Hematopoietic multipotent progenitor cell treated with erythropoietin and hydrocortisone succinate and interleukin-3 and kit ligand, for 6 days (in vitro differentiated cells): ENCODE measurements around the gene LY6G6F.
A peak's percentile ranks its signal among the peaks of the same experiment; 100 is the strongest.

Source experiments
- DNase-seq: peaks from one replicate; pipeline ENCODE4 v3.0.0-alpha.2; 2015

The LY6G6F gene

DNA sequence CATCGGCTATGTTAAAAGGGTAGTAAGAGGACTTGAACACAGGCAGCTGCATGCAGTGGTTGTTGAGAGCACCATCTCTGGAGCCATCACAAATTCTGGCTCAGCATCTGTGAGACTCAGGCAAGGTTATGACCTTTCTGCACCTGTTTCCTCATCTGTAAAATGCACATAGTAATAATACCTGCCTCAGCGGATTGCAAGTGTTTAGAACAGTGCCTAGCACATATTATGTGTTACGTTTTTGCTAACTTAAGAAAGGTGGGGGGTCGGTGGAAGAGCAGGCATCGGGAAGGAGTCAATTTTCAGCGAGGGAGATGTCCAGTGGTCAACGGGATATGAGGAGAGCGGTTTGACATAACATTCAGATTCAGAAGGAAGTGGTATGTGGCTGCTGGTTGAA is 28.7 kb upstream of the LY6G6F start:
- no peak for DNase-seq

DNA sequence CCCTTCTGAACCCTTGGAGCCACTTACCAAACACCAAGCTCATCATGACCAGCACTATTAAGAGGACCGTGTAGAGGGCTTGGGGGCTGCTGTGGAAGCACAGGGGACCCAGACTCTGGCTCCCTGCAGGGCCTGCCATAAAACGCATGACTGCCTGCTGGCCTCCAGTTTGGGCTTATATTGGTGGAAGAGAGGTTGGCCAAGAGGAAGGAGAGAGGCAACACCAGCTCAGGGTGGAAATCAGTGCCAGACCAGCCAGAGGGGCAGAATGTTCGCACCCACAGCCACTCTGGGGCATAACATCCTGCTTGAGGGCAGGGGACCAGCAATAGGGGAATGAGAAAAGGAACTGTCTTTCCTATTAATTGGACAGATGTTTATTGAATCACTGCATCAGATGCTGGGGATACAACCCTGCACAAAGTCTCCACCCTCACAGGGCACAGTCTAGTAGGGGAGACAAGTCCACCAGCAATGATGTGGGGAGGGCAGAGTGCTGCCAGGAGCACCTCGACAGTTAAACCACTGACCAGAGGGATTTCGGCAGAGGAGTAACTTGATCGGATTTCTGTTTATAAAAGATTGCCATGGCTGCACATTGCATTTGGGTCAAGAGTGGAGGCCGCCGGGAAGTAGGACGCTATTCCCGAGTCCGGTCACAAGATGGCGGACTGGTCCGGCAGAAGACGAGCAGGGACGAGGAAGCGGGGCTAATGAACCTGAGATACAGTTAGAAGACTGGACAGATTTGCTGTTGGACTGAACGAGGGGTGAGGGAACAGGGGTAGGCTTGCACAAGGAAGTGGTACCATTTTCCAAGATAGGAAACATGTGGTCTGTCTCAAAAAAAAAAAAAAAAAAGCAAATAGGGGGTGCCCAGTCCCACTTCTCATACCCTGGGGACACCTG is 26.2 kb upstream of the LY6G6F start, which contains the start of gene LY6G5C:
LY6G5C (minus strand) TSS at position 842 of the 909 bp plus-strand sequence; CDS start at position 148, 694 bp downstream.
- DNase-seq = peak; percentile 90

DNA sequence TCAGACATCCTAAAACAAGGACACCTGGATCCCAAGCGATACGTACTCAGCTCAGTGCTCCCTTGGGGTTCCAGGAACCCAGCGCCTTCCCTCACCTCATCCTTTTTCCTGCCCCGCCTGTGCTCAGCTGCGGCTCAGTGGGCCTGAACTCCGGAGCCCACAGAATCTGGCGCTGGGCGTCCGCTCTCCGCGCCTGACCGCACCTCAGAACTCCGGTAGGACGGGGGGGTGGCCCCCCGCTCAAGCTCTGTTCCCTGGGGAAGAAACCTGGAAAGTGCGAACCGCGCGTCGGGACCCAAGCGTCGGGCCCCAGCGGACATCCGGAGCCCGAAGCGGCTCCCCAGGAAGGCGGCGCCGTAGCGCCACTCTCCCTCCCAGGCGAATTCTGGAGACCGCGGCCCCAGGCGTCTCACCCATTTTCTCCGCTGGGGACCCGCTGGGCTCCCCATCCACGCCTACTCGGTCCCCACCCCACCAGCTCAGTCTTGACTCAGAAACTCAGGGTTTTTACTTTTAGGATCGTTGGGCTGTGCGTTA is 25.5 kb upstream of the LY6G6F start:
- DNase-seq = peak; percentile 73

- DNase-seq = no peak
Observed at GRCh38 chr6:31683591-31683990, 23.1 kb upstream of the LY6G6F start.

DNA sequence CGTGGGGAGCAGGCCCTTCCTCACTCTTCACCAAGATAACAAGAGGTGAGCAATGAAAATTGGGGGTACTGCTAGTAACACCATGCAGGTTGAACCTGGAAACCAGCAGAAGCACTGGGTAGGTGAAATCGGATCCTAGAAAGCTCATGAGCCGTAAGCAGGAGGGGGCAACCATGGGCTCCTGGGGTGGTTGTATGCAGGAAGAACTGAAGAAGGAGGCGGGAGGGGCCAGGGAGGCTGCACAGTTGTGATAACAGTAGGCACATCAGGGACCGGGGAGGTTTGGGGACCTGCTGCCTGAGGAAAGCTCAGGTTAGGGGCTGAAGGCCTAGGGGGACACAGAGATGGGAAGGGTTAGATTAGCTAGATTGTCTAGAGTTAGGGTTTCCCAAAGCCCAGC is 20.2 kb upstream of the LY6G6F start:
- peak; percentile 83 for DNase-seq

DNA sequence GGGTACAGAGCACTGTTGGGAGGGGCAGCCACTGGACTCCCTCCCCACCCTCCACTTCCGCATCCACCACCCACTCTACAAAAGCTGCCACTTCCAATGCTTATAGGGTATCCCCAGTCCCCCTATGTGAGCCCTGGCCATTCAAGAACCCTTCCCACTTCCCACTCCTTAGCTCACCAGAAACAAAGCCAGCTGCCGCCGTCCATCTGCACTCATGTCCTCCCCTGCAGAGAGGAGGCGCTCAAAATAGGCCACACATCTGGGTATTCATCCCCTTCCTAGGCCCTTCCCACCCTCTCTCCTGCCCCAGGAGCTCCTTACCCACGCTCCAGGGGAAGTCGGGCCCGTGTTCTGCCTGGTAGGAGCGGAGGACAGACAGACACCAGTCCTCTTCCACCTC is 19.3 kb upstream of the LY6G6F start:
- no peak for DNase-seq

DNA sequence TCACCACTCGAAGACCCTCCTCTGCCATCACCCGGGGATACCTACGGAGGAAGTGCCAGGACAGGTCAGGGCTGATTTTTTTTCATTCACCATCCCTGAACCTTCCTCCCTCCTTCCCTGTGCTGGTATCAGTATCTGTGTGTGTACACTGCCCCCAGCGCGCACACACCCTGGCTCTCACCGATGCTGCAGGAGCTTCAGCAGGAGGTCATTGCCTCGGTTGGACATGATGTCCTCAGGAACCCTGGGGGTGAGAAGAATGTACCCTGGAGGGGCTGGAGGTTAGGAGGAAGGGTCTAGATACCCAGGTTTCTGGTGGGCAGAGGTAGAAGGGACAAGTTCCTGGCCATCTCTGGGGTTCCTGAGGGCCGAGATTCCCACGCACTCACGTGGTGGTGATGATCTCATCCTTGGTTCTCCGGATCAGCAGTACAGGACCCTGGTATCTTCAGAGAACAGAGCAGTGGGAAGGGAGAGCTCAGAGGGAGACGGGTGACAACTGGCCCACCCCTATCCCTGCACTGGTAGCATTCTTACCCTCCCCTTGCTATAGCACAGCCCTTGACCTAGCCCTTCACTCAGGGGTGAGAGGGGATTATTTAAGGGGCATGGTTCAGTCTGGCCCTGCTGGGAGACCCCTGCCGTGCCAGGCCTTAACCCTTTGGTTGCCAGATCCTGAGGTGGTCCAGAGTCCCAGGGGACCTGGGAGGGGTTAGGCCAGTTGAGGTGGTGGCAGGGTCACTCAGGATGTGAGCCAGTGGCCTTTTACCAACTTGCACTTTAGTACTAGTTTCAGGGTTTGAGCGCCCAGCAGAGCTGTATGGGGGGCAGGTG is 18.6 kb upstream of the LY6G6F start:
- no peak for DNase-seq

GRCh38 chr6:31689249-31690110 is 17.2 kb upstream of the LY6G6F start:
- DNase-seq = peak; percentile 29

GRCh38 chr6:31690231-31691077 is 16.2 kb upstream of the LY6G6F start:
- peak; percentile 79 for DNase-seq

- no peak for DNase-seq
Observed at GRCh38 chr6:31691078-31691463, 15.6 kb upstream of the LY6G6F start.

GRCh38 chr6:31691564-31692108 is 15.0 kb upstream of the LY6G6F start:
- DNase-seq = no peak

- DNase-seq = no peak
Observed at GRCh38 chr6:31692353-31692752, 14.3 kb upstream of the LY6G6F start.

GRCh38 chr6:31692886-31693285 is 13.8 kb upstream of the LY6G6F start:
- no peak for DNase-seq

- DNase-seq = no peak
Observed at GRCh38 chr6:31693535-31693934, 13.1 kb upstream of the LY6G6F start.

GRCh38 chr6:31697555-31697954 is 9.1 kb upstream of the LY6G6F start:
- DNase-seq = no peak

GRCh38 chr6:31700740-31701401 is 5.8 kb upstream of the LY6G6F start:
- DNase-seq = no peak

DNA sequence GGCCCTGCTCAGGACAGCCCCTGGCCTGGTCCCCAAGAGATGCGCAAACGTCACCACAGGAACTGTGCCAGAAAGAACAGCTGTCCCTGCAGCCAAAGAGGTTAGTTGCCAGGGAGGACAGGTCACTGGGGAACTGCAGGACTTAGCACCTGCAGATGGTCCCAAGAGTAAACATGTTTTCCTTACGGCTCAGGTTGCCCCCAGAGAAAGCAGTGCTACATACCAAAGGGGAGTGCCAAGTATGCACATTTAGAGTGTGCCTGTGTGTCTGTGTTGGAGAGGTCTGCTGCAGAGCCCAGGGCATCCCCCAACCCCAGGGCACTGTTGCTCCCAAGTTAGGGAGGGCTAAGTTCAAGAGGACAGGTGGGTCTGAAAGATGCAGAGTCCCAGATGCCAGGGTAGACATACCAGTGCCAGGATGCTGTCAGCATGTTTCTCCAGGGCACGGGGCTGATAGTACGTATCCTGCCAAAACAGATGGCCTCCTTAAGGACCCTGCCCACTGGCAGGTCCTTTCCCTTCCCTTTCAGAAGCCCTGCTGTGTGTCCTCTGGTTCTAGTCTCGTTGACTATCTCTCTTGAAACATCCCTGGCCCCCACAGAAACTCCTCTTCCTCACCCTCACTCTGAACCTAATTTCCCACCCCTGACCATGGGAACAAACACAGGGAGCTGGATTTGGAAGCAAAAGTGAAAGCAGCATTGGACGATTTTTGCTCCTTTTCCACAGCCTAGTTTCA is 4.8 kb upstream of the LY6G6F start:
- peak; percentile 56 for DNase-seq

DNA sequence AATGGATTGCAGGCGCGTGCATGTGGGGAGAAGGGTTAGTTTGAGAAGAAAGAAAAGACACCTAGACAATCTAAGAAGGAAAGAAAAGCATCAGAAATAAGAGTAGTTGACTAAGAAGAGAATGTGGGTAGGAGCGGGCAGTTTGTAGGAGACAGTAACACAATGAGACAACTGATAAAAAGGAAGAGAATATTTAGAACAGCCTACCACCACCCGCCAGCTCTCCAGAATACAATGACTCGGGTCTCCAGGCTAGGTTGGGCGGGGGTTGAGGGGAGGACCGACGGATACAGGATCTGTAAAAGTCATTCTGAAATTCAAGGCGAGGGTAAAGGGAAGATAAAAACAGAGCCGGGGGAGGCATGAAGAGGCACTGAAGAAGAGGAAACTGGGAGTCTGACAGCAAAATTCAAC is 4.3 kb upstream of the LY6G6F start:
- no peak for DNase-seq

DNA sequence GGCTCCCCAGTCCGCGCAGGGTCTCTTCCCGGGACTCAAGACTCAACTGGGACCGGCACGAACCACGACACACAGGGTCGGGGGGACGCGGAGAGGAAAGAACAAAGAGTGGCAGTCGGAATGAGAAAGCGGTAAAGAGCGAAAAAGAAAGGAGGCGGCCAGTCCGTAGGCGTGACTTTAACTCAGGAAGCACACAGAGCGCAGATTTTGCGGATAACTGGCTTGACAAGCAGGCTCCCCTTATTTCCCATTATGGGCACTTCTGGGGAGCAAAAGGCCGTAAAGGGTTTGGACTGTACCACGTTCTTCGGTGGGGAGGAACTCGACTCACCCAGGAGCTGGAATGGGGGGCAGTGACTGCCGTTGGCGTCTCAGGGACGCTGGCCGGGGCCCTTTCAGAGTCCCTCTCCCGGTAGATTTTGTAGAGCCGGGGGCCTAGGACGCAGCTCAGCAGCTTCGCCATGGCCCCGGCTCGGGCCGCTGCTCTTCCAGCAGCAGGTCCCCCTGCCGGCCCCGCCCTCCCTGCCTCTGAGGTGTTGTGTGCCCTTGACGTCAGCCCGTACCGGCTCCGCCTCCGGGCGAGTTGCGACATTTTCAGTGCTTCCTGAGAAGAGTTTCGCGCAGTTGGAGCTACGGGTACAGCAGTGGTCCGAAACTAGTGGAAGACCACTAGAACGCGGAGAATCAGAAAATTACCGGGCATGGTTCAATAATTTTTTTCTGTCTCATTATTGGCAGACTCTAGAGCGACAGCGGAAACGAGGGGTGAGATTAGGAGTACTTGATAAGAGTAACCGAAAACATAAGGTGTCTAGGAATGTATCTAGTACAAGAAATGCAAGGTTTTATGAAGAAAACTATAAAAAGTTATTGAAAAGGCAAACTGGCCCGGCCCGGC is 3.6 kb upstream of the LY6G6F start, which contains the start of gene ABHD16A:
ABHD16A (minus strand) TSS at position 506 of the 898 bp plus-strand sequence; CDS start at position 463, 43 bp downstream.
- peak; percentile 99 for DNase-seq
